ENCODE data around the gene TMEM250.

DNA sequence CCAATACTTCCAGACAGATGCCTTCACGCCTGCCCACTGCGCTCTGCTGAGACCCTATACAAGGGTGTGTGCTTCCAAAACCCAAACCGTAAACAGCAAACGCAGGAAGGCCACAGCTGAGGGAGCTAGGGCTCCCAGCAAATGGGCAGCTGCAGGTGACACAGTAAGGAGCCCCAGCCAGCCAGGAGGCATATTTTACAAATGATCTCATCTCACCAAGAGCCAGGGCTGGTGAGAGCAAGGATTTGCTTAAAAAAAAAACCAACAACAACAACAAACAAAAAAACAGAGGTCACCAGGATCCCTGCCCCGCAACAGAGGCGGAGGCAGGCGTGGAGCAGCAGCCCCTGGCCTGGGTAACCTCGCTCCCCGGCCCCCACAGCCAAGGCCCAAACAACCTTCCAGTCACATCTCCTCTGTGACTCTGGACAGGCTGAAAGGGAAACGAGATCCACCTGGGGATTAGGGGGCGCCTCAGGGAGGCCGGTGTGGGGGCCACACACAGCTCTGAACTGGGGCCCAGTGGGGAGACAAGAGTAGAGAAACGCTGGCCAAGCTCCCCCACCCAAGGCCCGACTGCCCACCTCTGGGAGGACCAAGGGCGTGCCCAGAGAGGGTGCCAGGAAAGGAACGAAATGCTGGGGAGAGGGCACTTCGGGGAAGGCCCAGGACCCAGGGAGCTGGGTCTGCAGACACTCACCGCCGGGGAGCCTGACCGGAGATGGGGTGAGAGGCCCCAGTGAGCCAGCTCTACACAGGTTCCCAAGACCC lies 26.9 kb downstream of the TMEM250 start:
- TF ChIP-seq POLR2A (IDR thresholded peaks at IDR 0.05) (no peak), POLR2AphosphoS5 (IDR thresholded peaks at IDR 0.05) (no peak)
- TF ChIP-seq, protein P1, sequence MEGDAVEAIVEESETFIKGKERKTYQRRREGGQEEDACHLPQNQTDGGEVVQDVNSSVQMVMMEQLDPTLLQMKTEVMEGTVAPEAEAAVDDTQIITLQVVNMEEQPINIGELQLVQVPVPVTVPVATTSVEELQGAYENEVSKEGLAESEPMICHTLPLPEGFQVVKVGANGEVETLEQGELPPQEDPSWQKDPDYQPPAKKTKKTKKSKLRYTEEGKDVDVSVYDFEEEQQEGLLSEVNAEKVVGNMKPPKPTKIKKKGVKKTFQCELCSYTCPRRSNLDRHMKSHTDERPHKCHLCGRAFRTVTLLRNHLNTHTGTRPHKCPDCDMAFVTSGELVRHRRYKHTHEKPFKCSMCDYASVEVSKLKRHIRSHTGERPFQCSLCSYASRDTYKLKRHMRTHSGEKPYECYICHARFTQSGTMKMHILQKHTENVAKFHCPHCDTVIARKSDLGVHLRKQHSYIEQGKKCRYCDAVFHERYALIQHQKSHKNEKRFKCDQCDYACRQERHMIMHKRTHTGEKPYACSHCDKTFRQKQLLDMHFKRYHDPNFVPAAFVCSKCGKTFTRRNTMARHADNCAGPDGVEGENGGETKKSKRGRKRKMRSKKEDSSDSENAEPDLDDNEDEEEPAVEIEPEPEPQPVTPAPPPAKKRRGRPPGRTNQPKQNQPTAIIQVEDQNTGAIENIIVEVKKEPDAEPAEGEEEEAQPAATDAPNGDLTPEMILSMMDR (IDR thresholded peaks at IDR 0.05): no peak

All from gastroesophageal sphincter (tissue), 3 donors.